ENCODE data around the gene TNFSF12.

TNFSF12 gene, protein sequence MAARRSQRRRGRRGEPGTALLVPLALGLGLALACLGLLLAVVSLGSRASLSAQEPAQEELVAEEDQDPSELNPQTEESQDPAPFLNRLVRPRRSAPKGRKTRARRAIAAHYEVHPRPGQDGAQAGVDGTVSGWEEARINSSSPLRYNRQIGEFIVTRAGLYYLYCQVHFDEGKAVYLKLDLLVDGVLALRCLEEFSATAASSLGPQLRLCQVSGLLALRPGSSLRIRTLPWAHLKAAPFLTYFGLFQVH

DNA sequence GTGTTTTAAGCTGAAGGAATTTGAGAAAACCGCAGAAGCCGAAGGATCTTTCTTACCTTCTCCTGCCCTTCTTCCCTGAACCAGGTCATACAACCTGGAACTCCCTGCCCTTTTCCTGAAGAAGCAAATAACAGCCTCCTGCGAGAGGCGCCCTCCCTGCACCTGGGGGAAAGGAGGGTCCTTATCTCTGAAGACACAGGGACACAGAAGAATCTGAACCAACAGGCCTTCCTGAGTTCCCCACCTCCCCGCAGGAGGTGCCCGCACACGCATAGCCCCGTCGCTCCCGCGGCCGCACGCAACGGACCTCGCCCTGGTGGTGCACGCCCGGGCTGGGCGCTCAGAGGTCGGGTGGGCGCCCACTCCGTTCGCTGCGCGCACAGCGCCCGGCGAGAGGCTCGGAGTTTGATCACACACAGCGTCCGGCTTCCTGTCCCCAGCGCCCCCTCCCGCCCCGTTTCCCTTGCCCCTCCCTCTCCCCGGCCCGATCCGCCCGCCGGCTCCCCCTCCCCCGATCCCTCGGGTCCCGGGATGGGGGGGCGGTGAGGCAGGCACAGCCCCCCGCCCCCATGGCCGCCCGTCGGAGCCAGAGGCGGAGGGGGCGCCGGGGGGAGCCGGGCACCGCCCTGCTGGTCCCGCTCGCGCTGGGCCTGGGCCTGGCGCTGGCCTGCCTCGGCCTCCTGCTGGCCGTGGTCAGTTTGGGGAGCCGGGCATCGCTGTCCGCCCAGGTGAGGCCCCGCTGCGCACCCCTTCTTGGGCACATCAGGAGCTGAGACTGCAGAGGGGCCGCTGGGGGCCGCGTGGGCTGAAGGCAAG is at the start of gene TNFSF12:
Gene TNFSF12, plus strand, starts transcription at position 474 of the 816 bp plus-strand sequence. Its CDS starts 96 bp downstream, at position 570.
- peak; percentile 53 for DNase-seq

DNA sequence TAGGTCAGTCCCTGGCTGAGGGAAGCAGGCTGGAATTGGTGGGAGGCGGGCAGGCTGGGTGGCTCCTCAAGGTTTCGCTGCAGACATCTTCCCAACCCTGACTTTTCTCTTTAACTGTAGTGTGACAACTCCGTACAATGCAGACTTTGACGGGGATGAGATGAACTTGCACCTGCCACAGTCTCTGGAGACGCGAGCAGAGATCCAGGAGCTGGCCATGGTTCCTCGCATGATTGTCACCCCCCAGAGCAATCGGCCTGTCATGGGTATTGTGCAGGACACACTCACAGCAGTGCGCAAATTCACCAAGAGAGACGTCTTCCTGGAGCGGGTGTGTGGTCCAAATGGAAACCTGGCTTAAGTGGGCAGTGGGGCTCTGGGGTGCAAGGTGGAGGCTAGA is 49.7 kb upstream of the TNFSF12 start:
- no peak for DNase-seq

DNA sequence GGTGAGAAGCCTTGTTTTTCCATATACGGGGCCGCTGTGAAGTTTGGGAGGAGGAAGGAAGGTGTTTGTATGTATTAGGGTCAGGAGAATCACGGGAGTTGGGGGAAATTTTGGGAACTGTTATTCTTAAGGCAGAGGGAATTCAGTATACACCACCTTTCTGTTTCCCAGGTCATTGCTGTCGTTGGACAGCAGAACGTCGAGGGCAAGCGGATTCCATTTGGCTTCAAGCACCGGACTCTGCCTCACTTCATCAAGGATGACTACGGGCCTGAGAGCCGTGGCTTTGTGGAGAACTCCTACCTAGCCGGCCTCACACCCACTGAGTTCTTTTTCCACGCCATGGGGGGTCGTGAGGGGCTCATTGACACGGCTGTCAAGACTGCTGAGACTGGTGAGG is 47.1 kb upstream of the TNFSF12 start:
- no peak for DNase-seq

DNA sequence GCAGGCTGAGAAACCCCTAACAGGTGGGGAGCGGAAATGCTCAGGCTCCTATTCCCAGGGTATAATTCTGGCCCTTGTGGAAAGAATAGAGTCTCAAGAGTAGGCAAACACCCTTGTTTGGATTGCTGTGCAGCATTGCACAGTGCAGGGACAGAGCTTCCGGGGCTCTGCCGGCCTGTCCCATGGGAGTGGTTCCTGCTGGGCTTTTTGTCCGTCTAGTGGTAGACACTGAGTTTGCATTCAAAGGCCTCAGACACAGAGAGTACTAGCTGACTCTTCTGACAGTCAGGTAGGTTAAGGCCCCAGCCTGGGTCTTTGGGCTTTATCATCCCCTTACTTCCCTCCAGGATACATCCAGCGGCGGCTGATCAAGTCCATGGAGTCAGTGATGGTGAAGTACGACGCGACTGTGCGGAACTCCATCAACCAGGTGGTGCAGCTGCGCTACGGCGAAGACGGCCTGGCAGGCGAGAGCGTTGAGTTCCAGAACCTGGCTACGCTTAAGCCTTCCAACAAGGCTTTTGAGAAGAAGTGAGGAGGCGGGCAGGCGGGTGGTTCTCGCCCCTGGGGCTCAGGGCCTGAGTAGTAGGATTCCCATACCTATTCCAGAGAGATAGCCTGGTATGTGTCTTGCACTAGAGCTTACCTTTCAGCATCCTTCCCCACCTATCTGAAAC is 46.5 kb upstream of the TNFSF12 start:
- no peak for DNase-seq

DNA sequence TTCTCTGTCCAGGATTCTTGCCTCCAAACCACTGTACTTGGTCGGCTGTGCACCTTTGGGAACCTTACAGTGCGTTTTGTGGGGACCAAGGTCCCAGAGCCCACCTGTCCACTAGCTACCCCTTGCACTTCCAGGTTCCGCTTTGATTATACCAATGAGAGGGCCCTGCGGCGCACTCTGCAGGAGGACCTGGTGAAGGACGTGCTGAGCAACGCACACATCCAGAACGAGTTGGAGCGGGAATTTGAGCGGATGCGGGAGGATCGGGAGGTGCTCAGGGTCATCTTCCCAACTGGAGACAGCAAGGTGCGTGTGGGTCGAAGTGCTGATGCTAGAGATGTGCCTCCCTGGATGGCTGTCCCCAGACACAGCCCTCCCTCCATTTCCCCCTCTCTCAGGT is 45.9 kb upstream of the TNFSF12 start:
- DNase-seq = no peak

DNA sequence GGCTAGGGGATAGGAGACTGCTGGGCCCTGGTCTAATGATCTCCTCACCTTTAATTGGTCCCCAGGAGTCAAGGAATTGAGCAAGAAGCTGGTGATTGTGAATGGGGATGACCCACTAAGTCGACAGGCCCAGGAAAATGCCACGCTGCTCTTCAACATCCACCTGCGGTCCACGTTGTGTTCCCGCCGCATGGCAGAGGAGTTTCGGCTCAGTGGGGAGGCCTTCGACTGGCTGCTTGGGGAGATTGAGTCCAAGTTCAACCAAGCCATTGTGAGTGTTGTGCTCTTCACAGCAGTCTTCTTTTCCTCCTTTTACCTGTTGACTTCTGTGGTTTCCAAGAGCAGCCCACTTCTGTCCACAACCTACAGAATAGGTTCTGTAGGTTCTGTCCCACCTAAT is 45.3 kb upstream of the TNFSF12 start:
- no peak for DNase-seq

DNA sequence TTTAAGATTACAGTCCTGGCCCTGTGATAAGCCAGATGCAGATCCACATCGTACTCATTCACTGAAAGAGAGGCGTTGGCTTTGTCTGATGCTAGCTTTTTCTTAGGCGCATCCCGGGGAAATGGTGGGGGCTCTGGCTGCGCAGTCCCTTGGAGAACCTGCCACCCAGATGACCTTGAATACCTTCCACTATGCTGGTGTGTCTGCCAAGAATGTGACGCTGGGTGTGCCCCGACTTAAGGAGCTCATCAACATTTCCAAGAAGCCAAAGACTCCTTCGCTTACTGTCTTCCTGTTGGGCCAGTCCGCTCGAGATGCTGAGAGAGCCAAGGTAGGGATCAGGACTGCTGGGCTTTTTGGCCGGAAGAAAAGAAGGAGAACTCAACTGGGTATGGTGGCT is 40.7 kb upstream of the TNFSF12 start:
- no peak for DNase-seq

DNA sequence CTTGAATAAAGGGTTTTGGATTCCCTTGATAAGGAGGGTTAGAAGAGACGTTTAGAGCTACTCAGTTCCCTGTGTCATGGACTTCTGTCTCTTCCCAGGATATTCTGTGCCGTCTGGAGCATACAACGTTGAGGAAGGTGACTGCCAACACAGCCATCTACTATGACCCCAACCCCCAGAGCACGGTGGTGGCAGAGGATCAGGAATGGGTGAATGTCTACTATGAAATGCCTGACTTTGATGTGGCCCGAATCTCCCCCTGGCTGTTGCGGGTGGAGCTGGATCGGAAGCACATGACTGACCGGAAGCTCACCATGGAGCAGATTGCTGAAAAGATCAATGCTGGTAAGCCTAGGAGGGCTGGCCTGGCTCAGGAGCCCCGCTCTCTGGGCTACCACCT is 40.0 kb upstream of the TNFSF12 start:
- DNase-seq = no peak

DNA sequence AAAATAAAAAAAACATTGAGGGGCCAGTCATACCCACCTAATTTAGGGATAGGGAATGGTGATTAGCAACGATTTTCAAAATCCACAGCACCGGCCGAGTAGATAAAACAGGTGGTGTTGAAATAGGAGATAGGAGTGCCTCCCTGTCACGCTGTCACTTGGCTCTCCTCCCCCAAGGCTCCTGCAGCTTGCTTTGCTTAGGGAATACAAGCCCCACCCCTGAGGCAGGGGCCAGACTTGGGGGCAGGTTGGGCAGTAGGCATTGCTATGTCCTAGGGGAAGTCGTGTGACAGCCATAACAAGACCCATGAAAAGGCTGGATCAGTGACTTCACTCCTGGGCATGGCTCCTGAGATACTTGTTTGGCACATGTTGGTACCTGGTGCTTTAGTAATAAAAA is 38.9 kb upstream of the TNFSF12 start:
- DNase-seq = no peak

DNA sequence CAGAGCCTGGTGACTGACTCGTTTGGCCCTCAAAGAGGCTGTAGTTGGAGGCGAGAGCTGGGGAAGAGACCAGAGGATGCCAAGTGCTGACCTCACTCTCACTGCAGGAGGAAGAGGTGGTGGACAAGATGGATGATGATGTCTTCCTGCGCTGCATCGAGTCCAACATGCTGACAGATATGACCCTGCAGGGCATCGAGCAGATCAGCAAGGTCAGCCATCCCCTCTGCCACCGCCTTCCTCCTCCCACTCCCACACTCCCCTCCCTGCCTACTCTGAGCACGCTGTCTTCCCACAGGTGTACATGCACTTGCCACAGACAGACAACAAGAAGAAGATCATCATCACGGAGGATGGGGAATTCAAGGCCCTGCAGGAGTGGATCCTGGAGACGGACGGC is 37.8 kb upstream of the TNFSF12 start:
- DNase-seq = no peak

DNA sequence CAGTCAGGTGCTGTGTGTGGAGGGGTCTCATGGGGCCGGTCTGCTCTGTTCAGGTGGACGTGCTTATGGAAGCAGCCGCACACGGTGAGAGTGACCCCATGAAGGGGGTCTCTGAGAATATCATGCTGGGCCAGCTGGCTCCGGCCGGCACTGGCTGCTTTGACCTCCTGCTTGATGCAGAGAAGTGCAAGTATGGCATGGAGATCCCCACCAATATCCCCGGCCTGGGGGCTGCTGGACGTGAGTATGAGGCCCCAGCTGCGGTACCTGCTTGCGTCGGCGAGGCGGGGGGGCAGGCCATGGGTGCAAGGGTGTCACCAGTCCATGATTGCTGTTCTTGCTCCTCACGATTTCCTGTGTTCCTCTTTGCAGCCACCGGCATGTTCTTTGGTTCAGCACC is 36.8 kb upstream of the TNFSF12 start:
- no peak for DNase-seq

DNA sequence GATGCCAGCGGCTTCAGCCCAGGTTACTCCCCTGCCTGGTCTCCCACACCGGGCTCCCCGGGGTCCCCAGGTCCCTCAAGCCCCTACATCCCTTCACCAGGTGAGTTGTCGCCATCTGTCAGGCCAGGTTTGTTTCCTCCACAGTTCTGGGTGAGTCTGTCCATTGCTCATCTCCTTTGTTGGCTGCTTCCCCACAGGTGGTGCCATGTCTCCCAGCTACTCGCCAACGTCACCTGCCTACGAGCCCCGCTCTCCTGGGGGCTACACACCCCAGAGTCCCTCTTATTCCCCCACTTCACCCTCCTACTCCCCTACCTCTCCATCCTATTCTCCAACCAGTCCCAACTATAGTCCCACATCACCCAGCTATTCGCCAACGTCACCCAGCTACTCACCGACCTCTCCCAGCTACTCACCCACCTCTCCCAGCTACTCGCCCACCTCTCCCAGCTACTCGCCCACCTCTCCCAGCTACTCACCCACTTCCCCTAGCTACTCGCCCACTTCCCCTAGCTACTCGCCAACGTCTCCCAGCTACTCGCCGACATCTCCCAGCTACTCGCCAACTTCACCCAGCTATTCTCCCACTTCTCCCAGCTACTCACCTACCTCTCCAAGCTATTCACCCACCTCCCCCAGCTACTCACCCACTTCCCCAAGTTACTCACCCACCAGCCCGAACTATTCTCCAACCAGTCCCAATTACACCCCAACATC is 35.9 kb upstream of the TNFSF12 start:
- no peak for DNase-seq

DNA sequence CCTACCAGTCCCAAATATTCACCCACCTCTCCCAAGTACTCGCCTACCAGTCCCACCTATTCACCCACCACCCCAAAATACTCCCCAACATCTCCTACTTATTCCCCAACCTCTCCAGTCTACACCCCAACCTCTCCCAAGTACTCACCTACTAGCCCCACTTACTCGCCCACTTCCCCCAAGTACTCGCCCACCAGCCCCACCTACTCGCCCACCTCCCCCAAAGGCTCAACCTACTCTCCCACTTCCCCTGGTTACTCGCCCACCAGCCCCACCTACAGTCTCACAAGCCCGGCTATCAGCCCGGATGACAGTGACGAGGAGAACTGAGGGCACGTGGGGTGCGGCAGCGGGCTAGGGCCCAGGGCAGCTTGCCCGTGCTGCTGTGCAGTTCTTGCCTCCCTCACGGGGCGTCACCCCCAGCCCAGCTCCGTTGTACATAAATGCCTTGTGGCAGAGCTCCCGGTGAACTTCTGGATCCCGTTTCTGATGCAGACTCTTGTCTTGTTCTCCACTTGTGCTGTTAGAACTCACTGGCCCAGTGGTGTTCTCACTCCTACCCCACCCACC is 34.9 kb upstream of the TNFSF12 start:
- DNase-seq = no peak

DNA sequence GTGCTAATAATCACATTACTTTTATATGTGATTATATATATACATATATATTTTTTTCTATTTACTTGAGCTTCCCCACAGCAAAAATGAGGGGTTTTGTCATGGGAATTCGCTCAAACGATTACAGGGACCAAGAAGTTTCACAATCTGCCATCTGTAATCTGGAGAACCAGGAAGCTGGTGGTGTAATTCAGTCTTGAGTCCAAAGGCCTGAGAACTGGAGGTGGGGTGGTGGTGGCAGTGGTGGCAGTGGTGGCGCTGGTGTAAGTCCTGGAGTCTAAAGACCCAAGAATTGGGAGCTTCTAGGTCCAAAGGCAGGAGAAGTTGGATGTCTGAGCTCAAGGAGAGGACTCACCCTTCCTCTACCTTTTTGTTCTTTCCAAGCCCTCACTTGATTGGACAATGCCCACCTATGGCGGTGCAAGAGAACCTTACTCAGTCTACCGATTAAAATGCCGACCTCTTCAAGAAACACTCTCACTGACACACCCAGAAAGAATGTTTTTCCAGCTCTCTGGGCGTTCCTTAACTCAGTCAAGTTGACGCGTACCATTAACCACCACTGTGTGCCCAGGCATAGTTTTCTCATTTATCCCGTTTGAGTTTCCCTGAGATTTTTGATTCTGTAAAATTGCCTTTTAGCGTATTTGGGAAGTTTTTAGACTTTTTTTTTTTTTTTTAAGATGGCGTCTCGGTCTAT is 32.8 kb upstream of the TNFSF12 start:
- DNase-seq = no peak

DNA sequence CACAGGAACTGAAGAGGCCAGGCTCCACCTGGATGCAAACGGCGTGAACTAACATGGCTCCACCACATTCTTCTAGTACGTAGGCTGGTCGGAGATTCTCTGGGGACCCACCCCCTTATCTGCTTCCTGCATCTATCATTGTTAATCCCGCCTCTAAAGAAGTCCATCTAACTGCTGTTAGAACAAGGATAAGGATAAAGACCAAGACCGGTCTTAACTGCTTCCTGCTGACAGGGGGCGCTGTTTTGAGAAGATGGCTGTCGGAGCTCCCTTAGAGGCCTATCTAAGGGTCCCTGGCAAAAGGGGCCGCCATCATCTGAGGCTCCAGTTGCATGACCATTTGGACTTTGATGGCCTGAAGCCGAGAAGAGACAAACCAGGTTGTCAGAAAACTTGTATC is 25.8 kb upstream of the TNFSF12 start:
- DNase-seq = peak; percentile 36

DNA sequence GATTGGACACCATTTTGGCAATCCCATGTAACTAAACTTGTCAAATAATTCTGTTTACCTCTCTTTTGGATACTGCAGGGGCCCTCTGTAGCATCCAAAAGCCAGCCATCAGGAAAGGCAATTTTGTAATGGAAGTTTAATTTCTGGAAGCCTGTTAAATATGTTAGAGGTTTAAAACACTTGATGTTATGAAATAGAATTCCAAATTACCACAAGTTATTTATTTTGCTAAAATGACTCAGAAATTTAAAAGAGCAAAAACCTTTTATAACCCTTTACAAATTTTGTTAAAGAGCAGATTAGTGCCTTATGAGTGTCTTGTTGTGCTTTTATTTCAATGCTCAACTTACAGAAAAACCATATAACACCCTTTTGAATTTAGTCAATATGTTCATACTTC is 20.0 kb upstream of the TNFSF12 start:
- DNase-seq = no peak

DNA sequence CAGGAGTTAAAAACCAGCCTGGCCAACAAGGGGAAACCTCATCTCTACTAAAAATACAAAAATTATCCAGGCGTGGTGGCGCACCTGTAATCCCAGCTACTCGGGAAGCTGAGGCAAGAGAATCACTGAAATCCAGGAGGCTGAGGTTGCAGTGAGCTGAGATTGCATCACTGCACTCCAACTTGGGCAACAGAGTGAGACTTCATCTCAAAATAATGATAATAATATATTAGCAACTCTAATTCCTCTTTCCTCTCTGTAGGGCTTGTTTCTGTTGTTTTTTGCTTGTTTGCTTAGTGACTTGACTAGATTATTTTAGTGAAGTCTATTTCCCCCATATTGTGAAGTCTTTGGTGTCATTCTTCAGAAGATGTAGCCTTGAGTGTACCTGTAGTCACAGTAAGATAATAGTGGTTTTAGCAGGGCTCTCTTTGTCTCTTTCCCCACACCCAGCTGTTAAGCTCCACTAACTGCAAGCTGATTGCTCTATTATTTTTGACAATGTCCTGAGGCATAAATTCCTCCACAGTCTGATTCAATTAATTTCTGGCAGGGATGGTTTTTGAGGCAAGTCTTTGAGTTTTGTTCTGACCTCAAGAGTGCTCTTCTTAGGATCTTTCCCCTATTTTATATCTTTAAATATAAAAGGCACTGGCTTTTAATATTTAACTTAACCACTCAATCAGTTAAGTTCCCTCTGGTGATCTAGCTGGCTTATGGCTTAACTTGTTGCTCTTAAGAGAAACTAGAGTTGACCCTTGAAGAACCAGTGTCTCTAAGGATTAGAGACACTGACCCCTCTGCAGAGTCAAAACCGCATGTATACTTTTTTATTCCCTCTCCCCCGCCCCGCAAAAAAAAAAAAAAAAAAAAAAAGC is 18.6 kb upstream of the TNFSF12 start:
- no peak for DNase-seq

DNA sequence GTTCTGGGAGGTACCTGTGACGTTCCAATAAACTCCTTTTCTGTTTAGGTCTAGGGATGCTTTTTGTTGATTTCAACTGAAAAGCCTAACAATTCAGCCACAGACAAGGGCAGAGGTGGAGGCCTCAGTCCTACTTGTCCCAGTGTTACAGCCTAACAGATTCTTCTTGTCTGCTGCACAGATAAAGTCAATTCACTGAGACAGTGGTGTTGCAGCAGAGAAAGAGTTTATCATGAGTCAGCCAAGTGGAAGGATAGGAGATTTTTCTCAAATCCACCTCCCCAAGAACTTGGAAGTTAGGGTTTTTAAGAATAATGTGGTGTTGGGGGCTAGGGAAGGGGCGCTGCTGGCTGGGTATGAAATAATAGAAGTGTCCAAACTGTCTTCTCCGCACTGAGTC is 10.8 kb upstream of the TNFSF12 start:
- DNase-seq = no peak

DNA sequence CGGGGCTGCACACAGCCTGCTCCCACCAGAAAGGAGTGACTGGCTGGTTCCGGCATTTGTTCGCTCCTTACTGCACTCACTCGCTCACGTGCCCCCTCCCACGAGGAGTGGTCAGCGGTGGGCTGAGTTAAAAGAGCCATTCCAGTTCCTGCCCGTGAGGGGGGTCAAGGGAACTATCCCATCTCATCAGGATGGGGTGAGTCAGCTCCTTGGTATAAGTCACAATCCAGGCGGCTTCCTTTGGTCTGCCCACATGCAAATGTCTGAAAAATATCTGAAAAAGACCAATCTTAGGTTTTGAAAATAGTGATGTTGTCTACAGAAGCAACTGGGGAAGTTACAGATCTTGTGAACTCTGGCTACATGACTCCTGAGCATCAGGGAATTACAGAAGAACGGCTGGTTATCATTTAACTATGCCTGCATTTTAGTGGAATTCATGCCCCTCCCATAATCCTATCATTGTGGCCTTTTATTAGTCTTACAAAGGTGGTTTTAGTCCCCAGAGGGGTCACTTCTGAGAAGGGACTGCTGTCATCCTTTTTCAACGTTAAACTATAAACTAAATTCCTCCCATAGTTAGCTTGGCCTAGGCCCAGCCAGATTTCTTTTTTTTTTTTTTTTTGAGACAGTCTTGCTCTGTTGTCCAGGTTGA is 9.8 kb upstream of the TNFSF12 start:
- no peak for DNase-seq

DNA sequence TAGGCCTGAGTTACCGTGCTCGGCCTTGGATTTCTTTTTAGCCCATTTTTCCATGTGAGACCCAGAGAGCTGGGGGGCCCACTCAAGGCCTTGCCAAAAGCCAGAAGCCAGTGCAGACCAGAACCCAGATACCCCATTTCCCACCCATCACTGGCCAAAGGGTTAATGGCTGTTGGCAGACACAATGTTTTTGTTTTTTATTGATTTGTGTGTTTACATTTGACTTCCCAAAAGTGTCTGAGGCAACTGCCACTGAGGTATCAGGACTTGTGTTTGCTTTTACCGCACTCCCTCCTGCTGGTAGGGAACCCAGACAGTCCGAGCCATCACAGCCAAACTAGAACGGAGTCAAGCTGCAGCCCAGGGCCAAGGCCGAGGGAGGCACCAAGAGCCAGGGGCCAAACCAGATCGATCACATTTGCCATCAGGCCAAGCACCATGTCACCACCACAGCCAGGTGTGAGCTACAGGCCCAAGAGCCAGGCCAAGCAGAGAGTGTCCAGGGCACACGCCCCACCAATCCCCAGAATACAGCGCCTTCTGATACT is 7.7 kb upstream of the TNFSF12 start:
- DNase-seq = no peak
